ENCODE data around the gene RRP1B.

- TF ChIP-seq PCBP2 (IDR thresholded peaks at IDR 0.05; ENCODE audit: low read depth, low read length, poor library complexity, severe bottlenecking) (no peak), KLF1 (tag; IDR thresholded peaks at IDR 0.05) (no peak), ELK1 (CRISPR knock-in tag; IDR thresholded peaks at IDR 0.05) (no peak), ZNF668 (CRISPR knock-in tag; IDR thresholded peaks at IDR 0.05) (no peak), POLR2A (conservative IDR thresholded peaks at IDR 0.05) (no peak), PRDM10 (IDR thresholded peaks at IDR 0.05; ENCODE audit: partially characterized antibody) (no peak), UBTF (IDR thresholded peaks at IDR 0.05; ENCODE audit: borderline replicate concordance in 1 of 2, low read depth in 2 of 2, low read length in 2 of 2) (no peak), ZBTB26 (CRISPR knock-in tag; IDR thresholded peaks at IDR 0.05) (no peak), RB1 (IDR thresholded peaks at IDR 0.05; ENCODE audit: low read depth) (no peak), MTA3 (IDR thresholded peaks at IDR 0.05; ENCODE audit: borderline replicate concordance) (no peak), ZNF3 (CRISPR knock-in tag; IDR thresholded peaks at IDR 0.05) (no peak), DMBX1 (CRISPR knock-in tag; IDR thresholded peaks at IDR 0.05; ENCODE audit: borderline replicate concordance) (no peak), MEIS2 (IDR thresholded peaks at IDR 0.05; ENCODE audit: partially characterized antibody) (no peak), MEF2A (IDR thresholded peaks at IDR 0.05; ENCODE audit: control insufficient read depth, low read depth, low read length) (no peak)
Measured at GRCh38 chr21:43720539-43721166, 61.3 kb downstream of the RRP1B start.

Data from K562 (cell line).